Measurements from ENCODE around the gene LAMB4.

Gene LAMB4

DNA sequence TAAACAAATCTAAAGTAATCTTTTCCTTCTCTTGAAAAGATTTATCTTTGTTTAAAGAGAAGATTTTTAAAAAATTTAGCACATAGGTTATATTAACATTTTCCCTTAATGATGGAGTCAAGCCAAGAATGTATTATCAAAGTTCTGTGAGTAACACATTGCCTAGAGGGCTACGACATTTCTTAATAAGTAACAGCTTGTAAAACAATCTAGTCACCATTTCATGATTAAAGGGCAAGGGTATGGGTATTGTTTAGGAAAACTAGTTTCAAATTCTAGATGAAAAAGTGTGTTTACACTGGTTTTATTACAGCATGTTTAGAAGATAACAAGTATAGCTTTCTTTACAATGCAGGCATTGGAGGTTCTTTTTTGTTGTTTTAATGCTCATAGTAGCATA lies 28.6 kb upstream of the LAMB4 start:
- Histone ChIP-seq H3F3A (ENCODE audit: insufficient read depth, low read length) (no peaks in the 10 kb centered on the region), H3K9ac (ENCODE audit: low read length) (no peak overlapping the region), H3K79me2 (ENCODE audit: insufficient read depth, low read length) (no peaks in the 10 kb centered on the region), H3K4me3 (ENCODE audit: low read depth, low read length, poor library complexity, severe bottlenecking) (no peak overlapping the region), H3K27ac (ENCODE audit: low read depth, low read length, poor library complexity, severe bottlenecking) (no peak overlapping the region), H2AFZ (ENCODE audit: low read length) (no peak overlapping the region), H4K20me1 (ENCODE audit: insufficient read depth, low read length) (no peaks in the 10 kb centered on the region), H3K9me3 (ENCODE audit: low read length) (no peaks in the 10 kb centered on the region), H3K27me3 (ENCODE audit: insufficient read depth, low read length) (no peaks in the 10 kb centered on the region), H3K9me2 (ENCODE audit: low read depth, low read length) (no peaks in the 10 kb centered on the region), H3K36me3 (ENCODE audit: insufficient read depth, low read length) (no peaks in the 10 kb centered on the region), H3K4me1 (ENCODE audit: insufficient read depth, low read length, severe bottlenecking) (no peaks in the 10 kb centered on the region), H3K4me2 (ENCODE audit: low read length) (no peak overlapping the region)
- TF ChIP-seq, protein P1, sequence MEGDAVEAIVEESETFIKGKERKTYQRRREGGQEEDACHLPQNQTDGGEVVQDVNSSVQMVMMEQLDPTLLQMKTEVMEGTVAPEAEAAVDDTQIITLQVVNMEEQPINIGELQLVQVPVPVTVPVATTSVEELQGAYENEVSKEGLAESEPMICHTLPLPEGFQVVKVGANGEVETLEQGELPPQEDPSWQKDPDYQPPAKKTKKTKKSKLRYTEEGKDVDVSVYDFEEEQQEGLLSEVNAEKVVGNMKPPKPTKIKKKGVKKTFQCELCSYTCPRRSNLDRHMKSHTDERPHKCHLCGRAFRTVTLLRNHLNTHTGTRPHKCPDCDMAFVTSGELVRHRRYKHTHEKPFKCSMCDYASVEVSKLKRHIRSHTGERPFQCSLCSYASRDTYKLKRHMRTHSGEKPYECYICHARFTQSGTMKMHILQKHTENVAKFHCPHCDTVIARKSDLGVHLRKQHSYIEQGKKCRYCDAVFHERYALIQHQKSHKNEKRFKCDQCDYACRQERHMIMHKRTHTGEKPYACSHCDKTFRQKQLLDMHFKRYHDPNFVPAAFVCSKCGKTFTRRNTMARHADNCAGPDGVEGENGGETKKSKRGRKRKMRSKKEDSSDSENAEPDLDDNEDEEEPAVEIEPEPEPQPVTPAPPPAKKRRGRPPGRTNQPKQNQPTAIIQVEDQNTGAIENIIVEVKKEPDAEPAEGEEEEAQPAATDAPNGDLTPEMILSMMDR (IDR thresholded peaks at IDR 0.05; ENCODE audit: low read length), result no peak
- TF ChIP-seq EZH2 (IDR thresholded peaks at IDR 0.05; ENCODE audit: borderline replicate concordance, low read length), result no peak

DNA sequence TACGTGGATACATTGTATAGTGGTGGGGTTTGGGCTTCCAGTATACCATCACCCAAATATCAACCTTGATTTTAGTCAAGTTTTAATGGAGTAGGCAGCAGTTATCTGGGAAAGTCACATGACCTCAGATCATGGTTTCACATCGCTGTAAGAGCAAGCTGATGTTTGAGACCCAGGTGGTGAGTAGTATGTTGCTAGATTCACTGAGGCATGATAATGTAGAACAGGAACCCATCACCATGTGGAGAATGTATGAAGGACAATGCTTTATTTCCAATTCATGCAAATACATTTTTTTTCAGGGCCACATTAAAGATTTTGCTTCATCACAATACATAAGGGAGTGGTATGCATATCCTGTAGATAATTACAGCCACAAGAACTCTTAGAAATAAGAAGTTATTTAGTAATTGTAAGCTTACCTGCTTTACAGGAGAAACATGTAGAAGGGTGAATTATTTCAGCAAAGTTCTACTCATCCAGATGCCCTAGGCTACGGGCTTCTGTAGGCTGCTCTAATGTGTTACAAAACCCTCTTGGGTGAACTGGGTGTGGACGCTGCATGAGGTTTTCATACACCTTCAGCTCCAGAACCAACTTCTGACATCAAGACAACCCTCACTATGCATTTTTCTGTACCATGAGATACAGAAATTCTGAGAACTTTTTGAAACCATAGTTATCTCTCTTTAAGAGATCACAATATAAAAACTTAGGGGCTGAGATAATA lies 27.6 kb upstream of the LAMB4 start:
- no peaks in the 10 kb centered on the region for H3F3A ChIP-seq (ENCODE audit: insufficient read depth, low read length)
- no peaks in the 10 kb centered on the region for H3K36me3 ChIP-seq (ENCODE audit: insufficient read depth, low read length)
- no peak overlapping the region for H3K4me2 ChIP-seq (ENCODE audit: low read length)
- TF ChIP-seq EZH2 (IDR thresholded peaks at IDR 0.05; ENCODE audit: borderline replicate concordance, low read length), result no peak
- TF ChIP-seq, protein P1 (IDR thresholded peaks at IDR 0.05; ENCODE audit: low read length), result no peak
- H3K9me2 ChIP-seq (ENCODE audit: low read depth, low read length), result no peaks in the 10 kb centered on the region
- no peak overlapping the region for H3K4me3 ChIP-seq (ENCODE audit: low read depth, low read length, poor library complexity, severe bottlenecking)
- H3K9me3 ChIP-seq (ENCODE audit: low read length), result no peaks in the 10 kb centered on the region
- H3K9ac ChIP-seq (ENCODE audit: low read length), result no peak overlapping the region
- no peaks in the 10 kb centered on the region for H4K20me1 ChIP-seq (ENCODE audit: insufficient read depth, low read length)
- H2AFZ ChIP-seq (ENCODE audit: low read length), result no peak overlapping the region
- H3K27ac ChIP-seq (ENCODE audit: low read depth, low read length, poor library complexity, severe bottlenecking), result no peak overlapping the region
- no peaks in the 10 kb centered on the region for H3K27me3 ChIP-seq (ENCODE audit: insufficient read depth, low read length)
- no peaks in the 10 kb centered on the region for H3K4me1 ChIP-seq (ENCODE audit: insufficient read depth, low read length, severe bottlenecking)
- no peaks in the 10 kb centered on the region for H3K79me2 ChIP-seq (ENCODE audit: insufficient read depth, low read length)

DNA sequence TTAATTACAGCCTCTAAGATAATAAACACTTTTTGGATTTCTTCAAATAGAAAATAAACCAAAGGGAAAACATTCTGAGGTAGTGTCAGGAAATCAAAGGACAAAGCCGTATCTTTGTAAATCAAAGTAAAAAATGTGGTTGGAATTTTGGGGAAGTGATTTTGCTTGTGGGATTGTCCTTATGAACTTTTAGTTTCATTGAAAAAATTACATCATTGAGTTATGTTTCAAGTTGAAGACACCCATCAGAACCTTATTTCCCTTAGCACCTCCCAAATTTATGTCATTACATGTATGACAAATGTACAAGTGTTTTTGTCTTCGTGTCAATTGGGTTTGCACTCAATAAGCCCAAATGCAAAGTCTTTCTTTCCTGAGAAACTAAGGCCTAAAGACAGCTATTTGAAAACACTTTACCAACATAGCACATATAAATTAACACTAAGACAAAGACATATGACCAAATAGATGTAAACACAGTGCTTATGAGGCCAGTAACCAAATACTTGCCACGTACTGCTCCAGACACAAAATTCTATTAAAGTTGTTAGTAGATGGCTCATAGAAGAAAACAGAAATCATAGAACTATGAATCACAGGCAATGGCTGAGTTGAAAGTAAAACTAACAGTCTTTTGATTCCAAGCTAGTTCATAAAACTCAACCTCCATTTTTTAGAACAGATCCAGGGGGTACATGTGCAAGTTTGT lies 26.9 kb upstream of the LAMB4 start:
- Histone ChIP-seq H3F3A (ENCODE audit: insufficient read depth, low read length) (no peaks in the 10 kb centered on the region), H4K20me1 (ENCODE audit: insufficient read depth, low read length) (no peaks in the 10 kb centered on the region), H3K4me3 (ENCODE audit: low read depth, low read length, poor library complexity, severe bottlenecking) (no peak overlapping the region), H3K79me2 (ENCODE audit: insufficient read depth, low read length) (no peaks in the 10 kb centered on the region), H3K9me2 (ENCODE audit: low read depth, low read length) (no peaks in the 10 kb centered on the region), H3K36me3 (ENCODE audit: insufficient read depth, low read length) (no peaks in the 10 kb centered on the region), H3K4me1 (ENCODE audit: insufficient read depth, low read length, severe bottlenecking) (no peaks in the 10 kb centered on the region), H3K9ac (ENCODE audit: low read length) (no peak overlapping the region), H3K4me2 (ENCODE audit: low read length) (no peak overlapping the region), H2AFZ (ENCODE audit: low read length) (no peak overlapping the region), H3K27me3 (ENCODE audit: insufficient read depth, low read length) (no peaks in the 10 kb centered on the region), H3K27ac (ENCODE audit: low read depth, low read length, poor library complexity, severe bottlenecking) (no peak overlapping the region), H3K9me3 (ENCODE audit: low read length) (no peaks in the 10 kb centered on the region)
- TF ChIP-seq EZH2 (IDR thresholded peaks at IDR 0.05; ENCODE audit: borderline replicate concordance, low read length), result no peak
- TF ChIP-seq, protein P1 (IDR thresholded peaks at IDR 0.05; ENCODE audit: low read length), result no peak

All from OCI-LY1 (cell line).